K562 (cell line): ENCODE measurements around the gene GPR137C. TPM values are rescaled to one million over a fixed set of nuclear protein-coding genes. Genes with fewer than 3 reads are reported as not detected.

ENCODE experiments used
- ATAC-seq: fragments of 200-7000 bp; cut with Tn5 transposase; 3 replicates; pipeline ENCODE4 v1.9.1; 2020; ENCODE audit warnings: moderate library complexity
- BruUV-seq: library from RNA; stranded (reverse); fragments of 400-500 nt; replicated peaks from 2 replicates; lab custom pipeline; 2021; lab: Mats Ljungman, UMichigan
- CTCF ChIA-PET: fragments of 300-600 bp; formaldehyde crosslinking; extraction: SDS; loops from one replicate; lab custom pipeline; 2021; ENCODE audit warnings: low intra/inter-chr PET ratio; lab: Yijun Ruan, JAX
- POLR2A ChIA-PET: fragments of 300-600, 350-650 bp; sonication (Branson Sonifier 250); formaldehyde crosslinking; extraction: SDS; loops from one replicate; lab custom pipeline; 2021; ENCODE audit warnings: antibody characterized with exemption, inconsistent platforms; lab: Yijun Ruan, JAX
- DNase-seq, 4 experiments: peaks; one replicate each; pipeline versions ENCODE4 v3.0.0 to v3.0.0-alpha.2; 2011 to 2018; ENCODE audit warnings: low spot score in 3 of 4, mixed read lengths in 3 of 4; ENCODE audit errors: extremely low read depth in 1 of 4
- FAIRE-seq: peaks from 2 replicates; lab custom pipeline; 2011; peaks lifted over from hg19 to GRCh38; lab: Jason Lieb, UNC
- H2AFZ ChIP-seq: 2 replicates; pipeline ENCODE4 v1.6.0; 2011; ENCODE audit warnings: low read depth, low read length, control low read depth, inconsistent platforms
- H3K27ac ChIP-seq: fragments of 200-600 bp; 3 replicates; pipeline ENCODE4 v1.8.0; 2011; ENCODE audit warnings: low read depth, mild to moderate bottlenecking, control low read depth, inconsistent platforms, low read length, moderate library complexity, mixed read lengths; ENCODE audit errors: extremely low read depth
- H3K27me3 ChIP-seq, 2 experiments: fragments of 300-600 bp in 1 of 2; 2 replicates in 1 of 2; 3 replicates in 1 of 2; pipeline versions ENCODE4 v1.6.0 to v1.8.0; 2011; ENCODE audit warnings: inconsistent platforms in 2 of 2, low read length in 2 of 2, mild to moderate bottlenecking in 1 of 2, mixed read lengths in 1 of 2, moderate library complexity in 1 of 2; ENCODE audit not compliant: control insufficient read depth in 2 of 2, insufficient read depth in 2 of 2
- H3K36me3 ChIP-seq: fragments of 300-600 bp; 3 replicates; pipeline ENCODE4 v1.8.0; 2011; ENCODE audit warnings: mild to moderate bottlenecking, low read length, inconsistent platforms; ENCODE audit not compliant: control insufficient read depth, insufficient read depth
- H3K4me1 ChIP-seq, 2 experiments: fragments of 200-600 bp in 1 of 2; replicated peaks in 1 of 2; 2 replicates in 1 of 2; 3 replicates in 1 of 2; pipeline versions ENCODE4 v1.5.1 to v1.8.0; 2011; ENCODE audit warnings: inconsistent platforms in 2 of 2, low read length in 2 of 2, mild to moderate bottlenecking in 1 of 2, mixed read lengths in 1 of 2, moderate library complexity in 1 of 2; ENCODE audit not compliant: control insufficient read depth in 2 of 2, insufficient read depth in 2 of 2
- H3K4me2 ChIP-seq: 2 replicates; pipeline ENCODE4 v1.6.1; 2011; ENCODE audit warnings: low read length, control low read depth, inconsistent platforms, mixed read lengths; ENCODE audit not compliant: insufficient read depth
- H3K4me3 ChIP-seq: fragments of 200-600 bp; sonication (generic), shearing (Covaris generic); 2 replicates; pipeline ENCODE4 v1.5.1; 2016; ENCODE audit warnings: control low read depth, inconsistent platforms
- H3K79me2 ChIP-seq: fragments of 200-600 bp; 3 replicates; pipeline ENCODE4 v1.8.0; 2011; ENCODE audit warnings: low read length, inconsistent platforms; ENCODE audit not compliant: control insufficient read depth, insufficient read depth
- H3K9ac ChIP-seq, 2 experiments: 2 replicates each; pipeline versions ENCODE4 v1.6.0 to v1.6.1; 2011; ENCODE audit warnings: low read depth in 2 of 2, low read length in 2 of 2, control low read depth in 1 of 2, inconsistent platforms in 1 of 2, mild to moderate bottlenecking in 1 of 2, mixed read lengths in 1 of 2; ENCODE audit not compliant: insufficient read depth in 1 of 2
- H3K9me1 ChIP-seq: one replicate; pipeline ENCODE4 v1.6.0; 2011; ENCODE audit warnings: inconsistent platforms, mild to moderate bottlenecking, low read length, moderate library complexity; ENCODE audit not compliant: control insufficient read depth, insufficient read depth
- H3K9me3 ChIP-seq: replicated peaks from 2 replicates; pipeline ENCODE4 v1.5.1; 2011; ENCODE audit warnings: low read depth, low read length, inconsistent platforms; ENCODE audit not compliant: control insufficient read depth, insufficient read depth
- H4K20me1 ChIP-seq: replicated peaks from 2 replicates; pipeline ENCODE4 v1.6.1; 2011; ENCODE audit warnings: low read length, inconsistent platforms, mixed read lengths; ENCODE audit not compliant: control insufficient read depth, insufficient read depth
- ARID1B ChIP-seq: fragments of 450-650 bp; IDR thresholded peaks from 2 replicates; pipeline ENCODE4 v1.6.1; 2016; ENCODE audit warnings: antibody characterized with exemption, mild to moderate bottlenecking, inconsistent platforms
- BRF1 ChIP-seq: IDR thresholded peaks from 3 replicates; pipeline ENCODE4 v1.6.1; 2011; ENCODE audit warnings: borderline replicate concordance, mild to moderate bottlenecking; ENCODE audit not compliant: insufficient read length; ENCODE audit errors: extremely low read depth
- E2F3 ChIP-seq: fragments of 250-450 bp; sonication (Bioruptor Pico); IDR thresholded peaks from 2 replicates; pipeline ENCODE4 v1.4.0; 2020; ENCODE audit warnings: mild to moderate bottlenecking
- GATAD2A ChIP-seq: fragments of 450-650 bp; IDR thresholded peaks from 2 replicates; pipeline ENCODE4 v1.6.1; 2017
- HCFC1 ChIP-seq: IDR thresholded peaks from 2 replicates; pipeline ENCODE4 v1.6.1; 2012; ENCODE audit warnings: low read depth, low read length, improper control_type of control experiment
- MBD2 ChIP-seq: sonication (generic); IDR thresholded peaks from 2 replicates; pipeline ENCODE4 v1.6.1; 2016; ENCODE audit warnings: low read depth, borderline replicate concordance
- MEIS2 ChIP-seq: fragments of 450-650 bp; IDR thresholded peaks from 2 replicates; pipeline ENCODE4 v1.6.1; 2014; ENCODE audit warnings: mild to moderate bottlenecking; ENCODE audit not compliant: partially characterized antibody
- NUFIP1 ChIP-seq: fragments of 450-650 bp; IDR thresholded peaks from 2 replicates; pipeline ENCODE4 v1.6.1; 2018; ENCODE audit not compliant: partially characterized antibody
- PPARD ChIP-seq: fragments of 250-450 bp; sonication (Bioruptor Pico); IDR thresholded peaks from 2 replicates; pipeline ENCODE4 v1.8.0; 2022; ENCODE audit warnings: inconsistent platforms, mild to moderate bottlenecking, moderate library complexity
- TEAD4 ChIP-seq, 2 experiments: sonication (generic) in 1 of 2; formaldehyde crosslinking in 1 of 2; IDR thresholded peaks; 2 replicates each; pipeline versions ENCODE4 v1.6.1 to v1.8.0; 2012 to 2022; ENCODE audit warnings: borderline replicate concordance in 1 of 2, inconsistent platforms in 1 of 2, low read length in 1 of 2, mild to moderate bottlenecking in 1 of 2, missing genetic modification reagents in 1 of 2
- ZFP1 ChIP-seq: fragments of 450-650 bp; formaldehyde crosslinking; IDR thresholded peaks from 2 replicates; pipeline ENCODE4 v1.4.0; 2020; ENCODE audit warnings: mild to moderate bottlenecking, mixed read lengths
- ZKSCAN3 ChIP-seq: fragments of 250-450 bp; sonication (Bioruptor Pico); IDR thresholded peaks from 2 replicates; pipeline ENCODE4 v1.4.0; 2020
- ZNF316 ChIP-seq: fragments of 450-650 bp; IDR thresholded peaks from 2 replicates; pipeline ENCODE4 v1.6.1; 2016
- WGBS: fragments of 100-300 bp; shearing (Covaris generic); methylation state at CpG from one replicate; pipeline ENCODE4 v1.1.6; 2016; ENCODE audit warnings: low coverage, mixed read lengths; ENCODE audit not compliant: insufficient coverage; ENCODE audit errors: missing lambda C conversion rate; 5-methylcytosine and 5-hydroxymethylcytosine counted together
- in situ Hi-C: fragments of 300-500 bp; cut with MboI; formaldehyde crosslinking; loops from 4 replicates; pipeline ENCODE4 v1.15.0; 2018; ENCODE audit warnings: inconsistent platforms, mixed read lengths
- intact Hi-C: fragments of 100-400 bp; cut with micrococcal nuclease; formaldehyde crosslinking; loops from 2 replicates; pipeline ENCODE4 v1.14.2; 2022
- polyA plus RNA-seq, 8 experiments: library from polyadenylated mRNA; depleted of rRNA in 4 of 8; stranded (reverse) in 5 of 8; unstranded in 3 of 8; fragments of >200 nt; fragmentation: Nextera tagmentation in 2 of 8; fragmentation: Illumina TruSeq in 1 of 8; extraction: Ambion mirVana in 2 of 8; extraction: Trizol in 1 of 8; gene quantifications; 2 replicates each; pipeline versions ENCODE4 v1.2.1 to v1.2.3, GENCODE V29; 2011 to 2014; ENCODE audit warnings: inconsistent platforms in 1 of 8, missing spikeins in 1 of 8
- total RNA-seq, 7 experiments: library from RNA; depleted of rRNA in 6 of 7; stranded (reverse); fragments of >200 nt in 6 of 7; fragmentation: Illumina TruSeq in 2 of 7; extraction: Trizol in 2 of 7; gene quantifications; 2 replicates each; pipeline versions ENCODE4 v1.2.1 to v1.2.3, GENCODE V29; 2011 to 2021; ENCODE audit warnings: low replicate concordance in 1 of 7
- TF ChIP-seq, protein P1 (sequence below): fragments of 250-450 bp; sonication (Bioruptor Pico); IDR thresholded peaks from 2 replicates; pipeline ENCODE4 v1.4.0; 2020; ENCODE audit warnings: borderline replicate concordance
- TF ChIP-seq, protein P2 (sequence below): fragments of 450-650 bp; IDR thresholded peaks from 2 replicates; pipeline ENCODE4 v1.6.1; 2018; ENCODE audit warnings: mild to moderate bottlenecking, low read depth; ENCODE audit not compliant: partially characterized antibody
- TF ChIP-seq, protein P3 (sequence below): sonication (generic); formaldehyde crosslinking; IDR thresholded peaks from 2 replicates; pipeline ENCODE4 v1.8.0; 2022; ENCODE audit warnings: missing genetic modification reagents, mild to moderate bottlenecking, borderline replicate concordance

The GPR137C gene
- total and polyA plus RNA-seq, 9 of the 15 experiments (the other 6 are each of a cell fraction or from before 2014, with no cell fraction given): 0.03 to 0.31 (median 0.06) TPM; not detected in 4

DNA sequence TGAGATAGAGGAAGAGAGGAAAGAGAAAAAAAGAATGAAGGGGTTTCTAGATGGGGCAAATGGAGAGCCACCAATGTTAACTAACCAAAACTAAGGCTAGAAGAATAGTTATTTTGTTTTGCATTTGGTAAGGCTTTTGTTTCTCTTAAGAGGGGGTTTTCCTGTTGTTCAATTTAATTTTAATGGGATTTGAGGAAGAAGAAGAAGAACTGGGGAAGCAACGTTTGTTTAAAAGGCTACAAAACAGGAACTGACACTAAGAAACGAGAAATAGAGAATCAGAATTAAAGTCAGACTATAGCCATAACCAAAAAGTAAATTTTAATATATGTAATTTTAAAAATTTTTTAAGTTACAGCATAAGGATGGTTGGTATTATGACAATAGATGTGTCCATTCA, 14.0 kb upstream of the GPR137C start:
- H3K4me3 ChIP-seq: no peak overlapping the region
- no peaks in the 10 kb centered on the region for H3K79me2 ChIP-seq
- no peak overlapping the region for H3K27ac ChIP-seq
- POLR2A ChIA-PET: no interaction called here
- H4K20me1 ChIP-seq: no peaks in the 10 kb centered on the region; the same call in 1 of the 2 replicates
- H3K36me3 ChIP-seq: peaks cover 33% of the 10 kb centered on the region; the same call in 1 of the 3 replicates
- no peak for FAIRE-seq
- H3K4me2 ChIP-seq: no peak overlapping the region
- intact Hi-C loops: no loop called here
- DNase-seq: no peak
- H3K9me3 ChIP-seq: no peaks in the 10 kb centered on the region
- H3K27me3 ChIP-seq: no peaks in the 10 kb centered on the region
- CTCF ChIA-PET: no interaction called here
- BruUV-seq: no TSS peak
- no peak overlapping the region for H2AFZ ChIP-seq
- H3K4me1 ChIP-seq: no peaks in the 10 kb centered on the region
- TF ChIP-seq GATAD2A: no peak
- no peak for TF ChIP-seq BRF1
- TF ChIP-seq ARID1B: no peak
- TF ChIP-seq PPARD (CRISPR knock-in tag): no peak
- TF ChIP-seq E2F3 (CRISPR knock-in tag): no peak
- TF ChIP-seq ZNF316: no peak
- TF ChIP-seq, protein P1, sequence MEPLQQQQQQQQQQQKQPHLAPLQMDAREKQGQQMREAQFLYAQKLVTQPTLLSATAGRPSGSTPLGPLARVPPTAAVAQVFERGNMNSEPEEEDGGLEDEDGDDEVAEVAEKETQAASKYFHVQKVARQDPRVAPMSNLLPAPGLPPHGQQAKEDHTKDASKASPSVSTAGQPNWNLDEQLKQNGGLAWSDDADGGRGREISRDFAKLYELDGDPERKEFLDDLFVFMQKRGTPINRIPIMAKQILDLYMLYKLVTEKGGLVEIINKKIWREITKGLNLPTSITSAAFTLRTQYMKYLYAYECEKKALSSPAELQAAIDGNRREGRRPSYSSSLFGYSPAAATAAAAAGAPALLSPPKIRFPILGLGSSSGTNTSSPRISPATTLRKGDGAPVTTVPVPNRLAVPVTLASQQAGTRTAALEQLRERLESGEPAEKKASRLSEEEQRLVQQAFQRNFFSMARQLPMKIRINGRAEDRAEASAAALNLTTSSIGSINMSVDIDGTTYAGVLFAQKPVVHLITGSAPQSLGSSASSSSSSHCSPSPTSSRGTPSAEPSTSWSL: no peak
- no peak for TF ChIP-seq ZKSCAN3 (CRISPR knock-in tag)
- TF ChIP-seq, protein P2, sequence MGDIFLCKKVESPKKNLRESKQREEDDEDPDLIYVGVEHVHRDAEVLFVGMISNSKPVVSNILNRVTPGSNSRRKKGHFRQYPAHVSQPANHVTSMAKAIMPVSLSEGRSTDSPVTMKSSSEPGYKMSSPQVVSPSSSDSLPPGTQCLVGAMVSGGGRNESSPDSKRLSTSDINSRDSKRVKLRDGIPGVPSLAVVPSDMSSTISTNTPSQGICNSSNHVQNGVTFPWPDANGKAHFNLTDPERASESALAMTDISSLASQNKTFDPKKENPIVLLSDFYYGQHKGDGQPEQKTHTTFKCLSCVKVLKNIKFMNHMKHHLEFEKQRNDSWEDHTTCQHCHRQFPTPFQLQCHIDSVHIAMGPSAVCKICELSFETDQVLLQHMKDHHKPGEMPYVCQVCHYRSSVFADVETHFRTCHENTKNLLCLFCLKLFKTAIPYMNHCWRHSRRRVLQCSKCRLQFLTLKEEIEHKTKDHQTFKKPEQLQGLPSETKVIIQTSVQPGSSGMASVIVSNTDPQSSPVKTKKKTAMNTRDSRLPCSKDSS: no peak
- no peak for TF ChIP-seq TEAD4 (IDR thresholded peaks at IDR 0.05; ENCODE audit: low read length)
- TF ChIP-seq TEAD4 (CRISPR knock-in tag; IDR thresholded peaks at IDR 0.05; ENCODE audit: borderline replicate concordance): no peak
- TF ChIP-seq HCFC1: no peak
- TF ChIP-seq ZFP1: no peak
- no peak for TF ChIP-seq MBD2
- TF ChIP-seq, protein P3, sequence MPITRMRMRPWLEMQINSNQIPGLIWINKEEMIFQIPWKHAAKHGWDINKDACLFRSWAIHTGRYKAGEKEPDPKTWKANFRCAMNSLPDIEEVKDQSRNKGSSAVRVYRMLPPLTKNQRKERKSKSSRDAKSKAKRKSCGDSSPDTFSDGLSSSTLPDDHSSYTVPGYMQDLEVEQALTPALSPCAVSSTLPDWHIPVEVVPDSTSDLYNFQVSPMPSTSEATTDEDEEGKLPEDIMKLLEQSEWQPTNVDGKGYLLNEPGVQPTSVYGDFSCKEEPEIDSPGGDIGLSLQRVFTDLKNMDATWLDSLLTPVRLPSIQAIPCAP: no peak
- TF ChIP-seq NUFIP1: no peak
- TF ChIP-seq MEIS2: no peak
- TF ChIP-seq, all 486 proteins: peak for 0
- in situ Hi-C loops: no loop called here
- no CpG with 5 or more reads among the region's 2 CpGs for WGBS
- ATAC-seq: no peak
- Histone ChIP-seq H3K9me1 (no peaks in the 10 kb centered on the region), H3K9ac (no peak overlapping the region)
